ENCODE measurements around the gene AP3B1.
"Not testable (repeated sequence)": the region's sequence is repeated elsewhere in the genome, so short reads cannot be mapped to it uniquely, and the experiment has no call there.

The AP3B1 gene

DNA sequence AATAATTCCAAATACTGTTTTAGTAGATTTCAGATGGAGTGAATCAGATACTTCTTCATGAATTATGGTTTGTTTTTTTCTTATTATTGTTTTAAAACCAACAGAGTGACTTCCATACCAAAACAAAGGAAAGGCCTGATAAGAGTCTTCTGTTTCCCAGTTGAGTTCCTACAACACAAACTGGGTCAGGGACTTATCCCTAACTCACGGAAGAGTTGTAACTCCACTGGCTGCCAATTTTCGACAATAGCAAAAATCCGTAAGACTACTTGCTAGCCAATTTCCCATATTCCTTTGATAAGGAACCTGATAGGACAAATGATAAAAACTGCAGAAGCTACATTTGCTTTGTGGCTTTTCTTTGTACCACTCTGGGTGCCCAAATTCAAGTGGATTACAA, 219.2 kb downstream of the AP3B1 start:
- Histone ChIP-seq H3K27ac (ENCODE audit: low read depth, low read length) (no peak overlapping the region), H3K36me3 (ENCODE audit: control insufficient read depth, insufficient read depth, low read length) (no peaks in the 10 kb centered on the region), H3K4me3 (ENCODE audit: low read depth, low read length) (no peak overlapping the region), H3K9me3 (ENCODE audit: control insufficient read depth, insufficient read depth, low read depth, low read length) (no peaks in the 10 kb centered on the region), H3K9ac (ENCODE audit: low read length) (no peak overlapping the region), H3K27me3 (ENCODE audit: control insufficient read depth, insufficient read depth, low read length) (no peaks in the 10 kb centered on the region), H3K4me1 (ENCODE audit: control insufficient read depth, insufficient read depth, low read length) (peaks cover 6% of the 10 kb centered on the region; the same call in 1 of the 2 replicates)

DNA sequence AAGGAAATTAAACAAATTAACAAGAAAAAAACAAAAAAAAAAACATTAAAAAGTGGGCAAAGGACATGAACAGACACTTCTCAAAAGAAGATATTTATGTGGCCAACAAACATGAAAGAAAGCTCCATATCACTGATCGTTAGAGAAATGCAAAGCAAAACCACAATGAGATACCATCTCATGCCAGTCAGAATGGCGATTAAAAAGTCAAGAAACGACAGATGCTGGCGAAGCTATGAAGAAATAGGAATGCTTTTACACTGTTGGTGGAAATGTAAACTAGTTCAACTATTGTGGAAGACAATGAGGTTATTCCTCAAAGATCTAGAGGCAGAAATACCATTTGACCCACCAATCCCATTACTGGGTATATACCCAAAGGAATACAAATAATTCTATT, 223.8 kb downstream of the AP3B1 start:
- not testable (repeated sequence) for H3K27ac ChIP-seq (ENCODE audit: low read depth, low read length); H3K27me3 ChIP-seq (ENCODE audit: control insufficient read depth, insufficient read depth, low read length); H3K9ac ChIP-seq (ENCODE audit: low read length); H3K36me3 ChIP-seq (ENCODE audit: control insufficient read depth, insufficient read depth, low read length); H3K9me3 ChIP-seq (ENCODE audit: control insufficient read depth, insufficient read depth, low read depth, low read length); H3K4me3 ChIP-seq (ENCODE audit: low read depth, low read length); H3K4me1 ChIP-seq (ENCODE audit: control insufficient read depth, insufficient read depth, low read length)

- H3K4me3 ChIP-seq (ENCODE audit: low read depth, low read length); H3K36me3 ChIP-seq (ENCODE audit: control insufficient read depth, insufficient read depth, low read length); H3K27ac ChIP-seq (ENCODE audit: low read depth, low read length): not testable (repeated sequence)
Measured at GRCh38 chr5:78067581-78067980, 226.9 kb downstream of the AP3B1 start.

DNA sequence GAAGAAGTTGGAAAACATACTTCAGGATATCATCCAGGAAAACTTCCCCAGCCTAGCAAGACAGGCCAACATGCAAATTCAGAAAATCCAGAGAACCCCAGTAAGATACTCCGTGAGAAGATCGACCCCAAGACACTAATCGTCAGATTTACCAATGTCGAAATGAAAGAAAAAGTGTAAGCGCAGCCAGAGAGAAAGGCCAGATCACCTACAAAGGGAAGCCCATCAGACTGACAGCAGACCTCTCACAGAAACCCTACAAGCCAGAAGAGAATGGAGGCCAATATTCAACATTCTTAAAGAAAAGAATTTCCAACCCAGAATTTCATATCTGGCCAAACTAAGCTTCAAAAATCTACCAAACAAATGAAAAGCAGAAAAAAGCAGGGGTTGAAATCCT, 227.8 kb downstream of the AP3B1 start:
- not testable (repeated sequence) for H3K4me1 ChIP-seq (ENCODE audit: control insufficient read depth, insufficient read depth, low read length); H3K27me3 ChIP-seq (ENCODE audit: control insufficient read depth, insufficient read depth, low read length); H3K9me3 ChIP-seq (ENCODE audit: control insufficient read depth, insufficient read depth, low read depth, low read length); H3K4me3 ChIP-seq (ENCODE audit: low read depth, low read length); H3K9ac ChIP-seq (ENCODE audit: low read length); H3K36me3 ChIP-seq (ENCODE audit: control insufficient read depth, insufficient read depth, low read length); H3K27ac ChIP-seq (ENCODE audit: low read depth, low read length)

More at GRCh38 chr5:78067581-78067980, 226.9 kb downstream of the AP3B1 start:
- not testable (repeated sequence) for H3K9me3 ChIP-seq (ENCODE audit: control insufficient read depth, insufficient read depth, low read depth, low read length); H3K4me1 ChIP-seq (ENCODE audit: control insufficient read depth, insufficient read depth, low read length); H3K9ac ChIP-seq (ENCODE audit: low read length); H3K27me3 ChIP-seq (ENCODE audit: control insufficient read depth, insufficient read depth, low read length)

DNA sequence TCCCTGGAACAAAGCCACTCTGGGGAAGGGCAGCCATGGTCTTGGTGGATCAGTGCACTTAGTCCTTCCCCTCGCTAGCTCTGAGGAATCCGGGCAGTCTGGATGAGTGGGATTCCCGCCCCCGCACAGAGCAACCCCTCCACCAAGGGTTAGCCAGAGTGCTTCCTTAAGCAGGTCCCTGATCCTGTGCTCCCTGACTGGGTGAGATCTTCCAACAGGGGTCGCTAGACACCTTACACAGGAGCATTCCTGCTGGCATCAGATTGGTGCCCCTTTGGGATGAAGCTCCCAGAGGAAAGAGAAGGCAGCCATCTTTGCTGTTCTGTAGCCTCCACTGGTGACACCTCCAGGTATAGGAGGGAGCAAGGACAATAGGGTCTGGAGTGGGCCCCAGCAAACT, 228.8 kb downstream of the AP3B1 start:
- Histone ChIP-seq H3K4me3 (ENCODE audit: low read depth, low read length) (no peak overlapping the region), H3K27me3 (ENCODE audit: control insufficient read depth, insufficient read depth, low read length) (no peaks in the 10 kb centered on the region), H3K27ac (ENCODE audit: low read depth, low read length) (no peak overlapping the region), H3K9me3 (ENCODE audit: control insufficient read depth, insufficient read depth, low read depth, low read length) (peaks cover 7% of the 10 kb centered on the region), H3K36me3 (ENCODE audit: control insufficient read depth, insufficient read depth, low read length) (no peaks in the 10 kb centered on the region), H3K4me1 (ENCODE audit: control insufficient read depth, insufficient read depth, low read length) (0 out of 2 replicates have a peak, but pooled peaks cover 8% of the 10 kb centered on the region), H3K9ac (ENCODE audit: low read length) (no peak overlapping the region)

DNA sequence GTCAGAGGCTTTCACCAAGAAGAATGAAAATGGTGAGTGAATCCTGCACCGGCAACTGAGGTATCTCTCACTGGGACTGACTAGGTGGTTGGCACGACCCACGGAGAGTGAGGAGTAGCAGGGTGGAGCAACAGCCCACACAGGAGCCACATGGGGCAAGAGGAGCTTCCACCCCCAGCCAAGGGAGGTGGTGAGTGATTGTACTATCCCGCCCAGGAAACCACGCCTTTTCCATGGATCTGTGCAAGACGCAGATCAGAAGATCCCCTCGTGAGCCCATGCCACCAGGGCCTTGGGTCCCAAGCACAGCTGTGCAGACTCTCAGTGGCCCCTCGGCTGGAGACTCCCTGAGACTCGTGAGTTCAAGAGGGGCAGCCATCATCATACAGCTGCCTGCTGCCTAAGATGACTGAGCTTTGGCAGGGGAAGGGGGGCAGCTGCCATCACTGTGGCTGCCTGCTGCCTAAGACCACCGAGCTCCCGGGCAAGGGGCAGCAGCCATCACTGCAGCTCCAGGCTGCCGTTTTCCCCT, 229.5 kb downstream of the AP3B1 start:
- Histone ChIP-seq H3K36me3 (ENCODE audit: control insufficient read depth, insufficient read depth, low read length) (no peaks in the 10 kb centered on the region), H3K9ac (ENCODE audit: low read length) (no peak overlapping the region), H3K27me3 (ENCODE audit: control insufficient read depth, insufficient read depth, low read length) (no peaks in the 10 kb centered on the region), H3K9me3 (ENCODE audit: control insufficient read depth, insufficient read depth, low read depth, low read length) (peaks cover 7% of the 10 kb centered on the region), H3K27ac (ENCODE audit: low read depth, low read length) (no peak overlapping the region), H3K4me3 (ENCODE audit: low read depth, low read length) (no peak overlapping the region), H3K4me1 (ENCODE audit: control insufficient read depth, insufficient read depth, low read length) (0 out of 2 replicates have a peak, but pooled peaks cover 8% of the 10 kb centered on the region)

GRCh38 chr5:78063495-78063894, 231.0 kb downstream of the AP3B1 start:
- peaks cover 7% of the 10 kb centered on the region for H3K9me3 ChIP-seq (ENCODE audit: control insufficient read depth, insufficient read depth, low read depth, low read length)
- no peak overlapping the region for H3K27ac ChIP-seq (ENCODE audit: low read depth, low read length)
- no peaks in the 10 kb centered on the region for H3K27me3 ChIP-seq (ENCODE audit: control insufficient read depth, insufficient read depth, low read length)
- 0 out of 2 replicates have a peak, but pooled peaks cover 8% of the 10 kb centered on the region for H3K4me1 ChIP-seq (ENCODE audit: control insufficient read depth, insufficient read depth, low read length)
- no peak overlapping the region for H3K9ac ChIP-seq (ENCODE audit: low read length)
- no peak overlapping the region for H3K4me3 ChIP-seq (ENCODE audit: low read depth, low read length)
- no peaks in the 10 kb centered on the region for H3K36me3 ChIP-seq (ENCODE audit: control insufficient read depth, insufficient read depth, low read length)

- Histone ChIP-seq H3K9ac (ENCODE audit: low read length) (no peak overlapping the region), H3K4me1 (ENCODE audit: control insufficient read depth, insufficient read depth, low read length) (0 out of 2 replicates have a peak, but pooled peaks cover 8% of the 10 kb centered on the region), H3K4me3 (ENCODE audit: low read depth, low read length) (no peak overlapping the region), H3K27ac (ENCODE audit: low read depth, low read length) (no peak overlapping the region), H3K9me3 (ENCODE audit: control insufficient read depth, insufficient read depth, low read depth, low read length) (peaks cover 7% of the 10 kb centered on the region), H3K27me3 (ENCODE audit: control insufficient read depth, insufficient read depth, low read length) (no peaks in the 10 kb centered on the region), H3K36me3 (ENCODE audit: control insufficient read depth, insufficient read depth, low read length) (no peaks in the 10 kb centered on the region)
Measured at GRCh38 chr5:78062645-78063044, 231.9 kb downstream of the AP3B1 start.

DNA sequence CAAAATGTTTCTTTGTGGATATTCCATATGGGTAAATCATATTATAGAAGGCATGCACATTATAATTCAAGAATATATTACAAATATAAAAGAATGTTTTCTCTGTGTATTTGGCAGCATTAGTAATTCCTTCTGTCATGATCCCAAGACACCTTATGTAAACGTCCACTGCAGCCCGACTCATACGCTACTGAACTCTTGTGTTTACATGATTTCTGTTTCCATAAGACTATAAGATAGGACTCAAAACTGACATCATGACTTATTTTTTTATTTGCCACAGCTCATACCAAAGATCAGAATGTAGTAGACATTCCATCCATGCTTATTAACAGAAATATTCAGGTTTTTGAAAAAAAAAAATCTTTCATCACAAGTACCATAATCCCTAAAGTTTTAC, 234.1 kb downstream of the AP3B1 start:
- H3K27ac ChIP-seq (ENCODE audit: low read depth, low read length): no peak overlapping the region
- no peaks in the 10 kb centered on the region for H3K9me3 ChIP-seq (ENCODE audit: control insufficient read depth, insufficient read depth, low read depth, low read length)
- H3K9ac ChIP-seq (ENCODE audit: low read length): no peak overlapping the region
- H3K4me1 ChIP-seq (ENCODE audit: control insufficient read depth, insufficient read depth, low read length): 0 out of 2 replicates have a peak, but pooled peaks cover 8% of the 10 kb centered on the region
- H3K4me3 ChIP-seq (ENCODE audit: low read depth, low read length): no peak overlapping the region
- H3K27me3 ChIP-seq (ENCODE audit: control insufficient read depth, insufficient read depth, low read length): no peaks in the 10 kb centered on the region
- H3K36me3 ChIP-seq (ENCODE audit: control insufficient read depth, insufficient read depth, low read length): no peaks in the 10 kb centered on the region

DNA sequence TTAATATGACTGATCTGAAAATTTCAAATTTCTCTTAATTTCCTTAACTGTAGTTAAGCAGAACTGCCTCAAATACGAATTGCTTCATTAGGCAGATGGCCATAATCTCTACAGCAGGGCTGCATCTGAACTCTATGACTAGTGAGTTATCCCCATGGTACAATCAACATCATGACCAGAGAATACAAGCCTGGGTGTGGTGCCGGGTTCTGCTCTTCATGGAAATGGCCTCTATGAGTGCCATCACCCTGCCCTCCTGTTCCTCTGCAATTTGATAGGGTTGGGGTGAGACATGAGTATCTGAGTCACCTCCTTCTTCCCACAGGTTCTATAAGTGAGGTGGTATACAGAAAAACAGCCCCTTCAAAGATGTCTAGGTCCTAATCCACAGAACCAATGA, 235.9 kb downstream of the AP3B1 start:
- Histone ChIP-seq H3K36me3 (ENCODE audit: control insufficient read depth, insufficient read depth, low read length) (no peaks in the 10 kb centered on the region), H3K4me1 (ENCODE audit: control insufficient read depth, insufficient read depth, low read length) (no peaks in the 10 kb centered on the region), H3K4me3 (ENCODE audit: low read depth, low read length) (no peak overlapping the region), H3K9ac (ENCODE audit: low read length) (no peak overlapping the region), H3K9me3 (ENCODE audit: control insufficient read depth, insufficient read depth, low read depth, low read length) (no peaks in the 10 kb centered on the region), H3K27ac (ENCODE audit: low read depth, low read length) (no peak overlapping the region), H3K27me3 (ENCODE audit: control insufficient read depth, insufficient read depth, low read length) (no peaks in the 10 kb centered on the region)

GRCh38 chr5:78056901-78057514, 237.5 kb downstream of the AP3B1 start:
- Histone ChIP-seq H3K36me3 (ENCODE audit: control insufficient read depth, insufficient read depth, low read length) (no peaks in the 10 kb centered on the region), H3K9me3 (ENCODE audit: control insufficient read depth, insufficient read depth, low read depth, low read length) (no peaks in the 10 kb centered on the region), H3K4me3 (ENCODE audit: low read depth, low read length) (no peak overlapping the region), H3K4me1 (ENCODE audit: control insufficient read depth, insufficient read depth, low read length) (no peaks in the 10 kb centered on the region), H3K27me3 (ENCODE audit: control insufficient read depth, insufficient read depth, low read length) (no peaks in the 10 kb centered on the region), H3K9ac (ENCODE audit: low read length) (no peak overlapping the region), H3K27ac (ENCODE audit: low read depth, low read length) (no peak overlapping the region)
